VCaP (cell line): Measurements from ENCODE around the gene ROBO1.
A peak's percentile ranks its signal among the peaks of the same experiment; 100 is the strongest.

ENCODE experiments used
- H3K27ac ChIP-seq: fragments of 450-650 bp; 2 replicates; pipeline ENCODE4 v1.5.1; 2017
- TF ChIP-seq, protein P1 (sequence below): fragments of 450-650 bp; conservative IDR thresholded peaks from 2 replicates; pipeline ENCODE4 v1.5.1; 2017; ENCODE audit warnings: mild to moderate bottlenecking, moderate library complexity

The ROBO1 gene

DNA sequence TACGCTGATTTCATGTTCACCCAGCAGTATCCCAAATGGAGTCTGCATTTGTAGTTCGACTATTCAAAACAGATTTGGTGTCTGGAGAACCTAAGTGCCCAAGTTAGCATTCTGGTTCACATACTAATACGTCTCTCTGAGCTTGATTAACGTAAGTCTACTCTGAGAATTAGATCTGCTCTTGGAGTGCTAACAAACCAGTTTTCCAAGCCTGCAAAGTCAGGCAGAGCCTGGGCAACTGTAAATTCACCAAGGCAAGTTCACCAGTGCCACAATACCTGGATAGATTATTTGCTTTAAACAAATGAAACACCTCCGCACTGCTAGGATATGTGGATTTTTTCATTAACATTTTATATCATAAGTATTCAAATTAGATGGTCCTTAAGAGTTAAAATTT lies 912.6 kb downstream of the ROBO1 start:
- H3K27ac ChIP-seq, result peak overlapping the region; percentile 44

DNA sequence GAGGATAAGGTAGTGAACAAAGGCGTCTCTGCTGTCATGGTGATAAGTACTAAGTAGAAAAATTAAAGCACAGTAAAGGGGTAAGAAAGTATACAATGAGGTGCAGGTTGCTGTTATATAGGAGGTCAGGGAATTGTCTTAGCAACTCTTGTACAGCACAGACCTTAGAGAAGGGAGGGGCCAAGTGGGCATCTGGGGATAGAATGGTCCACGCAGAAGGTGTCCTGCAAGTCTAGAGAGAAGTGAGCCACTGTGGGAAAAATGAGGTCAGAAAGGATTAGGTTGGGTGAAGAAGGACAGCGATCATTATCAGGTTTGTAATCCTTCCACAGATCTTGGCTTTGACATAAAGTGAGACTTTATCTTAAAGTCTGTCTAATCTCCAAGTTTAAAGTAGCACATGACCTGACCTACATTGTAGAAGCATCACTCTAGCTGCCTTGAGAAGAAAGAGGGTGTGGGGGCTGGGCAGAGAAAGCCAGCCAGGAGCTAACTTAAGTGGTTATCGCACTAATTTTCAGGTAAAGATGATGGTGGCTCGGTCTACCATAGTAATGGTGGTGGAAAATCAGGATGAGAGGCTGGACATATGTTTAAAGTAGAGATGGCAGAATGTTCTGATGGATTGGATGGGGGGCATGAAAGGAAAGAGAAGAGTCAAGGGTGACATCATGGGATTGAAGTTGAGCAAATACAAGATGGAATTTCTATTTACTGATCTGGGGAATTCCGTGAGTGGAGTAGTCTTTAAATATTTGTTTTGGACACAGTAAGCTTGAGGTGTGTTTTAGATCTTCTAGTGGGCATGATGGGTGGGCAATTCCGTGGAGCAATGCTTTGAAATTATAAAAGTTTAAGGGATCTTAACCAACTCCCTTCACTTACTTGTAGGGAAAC lies 919.2 kb downstream of the ROBO1 start:
- no peak overlapping the region for H3K27ac ChIP-seq
- TF ChIP-seq, protein P1, sequence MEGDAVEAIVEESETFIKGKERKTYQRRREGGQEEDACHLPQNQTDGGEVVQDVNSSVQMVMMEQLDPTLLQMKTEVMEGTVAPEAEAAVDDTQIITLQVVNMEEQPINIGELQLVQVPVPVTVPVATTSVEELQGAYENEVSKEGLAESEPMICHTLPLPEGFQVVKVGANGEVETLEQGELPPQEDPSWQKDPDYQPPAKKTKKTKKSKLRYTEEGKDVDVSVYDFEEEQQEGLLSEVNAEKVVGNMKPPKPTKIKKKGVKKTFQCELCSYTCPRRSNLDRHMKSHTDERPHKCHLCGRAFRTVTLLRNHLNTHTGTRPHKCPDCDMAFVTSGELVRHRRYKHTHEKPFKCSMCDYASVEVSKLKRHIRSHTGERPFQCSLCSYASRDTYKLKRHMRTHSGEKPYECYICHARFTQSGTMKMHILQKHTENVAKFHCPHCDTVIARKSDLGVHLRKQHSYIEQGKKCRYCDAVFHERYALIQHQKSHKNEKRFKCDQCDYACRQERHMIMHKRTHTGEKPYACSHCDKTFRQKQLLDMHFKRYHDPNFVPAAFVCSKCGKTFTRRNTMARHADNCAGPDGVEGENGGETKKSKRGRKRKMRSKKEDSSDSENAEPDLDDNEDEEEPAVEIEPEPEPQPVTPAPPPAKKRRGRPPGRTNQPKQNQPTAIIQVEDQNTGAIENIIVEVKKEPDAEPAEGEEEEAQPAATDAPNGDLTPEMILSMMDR, result no peak

More for the DNA sequence above, 912.6 kb downstream of the ROBO1 start:
- TF ChIP-seq, protein P1, result no peak

DNA sequence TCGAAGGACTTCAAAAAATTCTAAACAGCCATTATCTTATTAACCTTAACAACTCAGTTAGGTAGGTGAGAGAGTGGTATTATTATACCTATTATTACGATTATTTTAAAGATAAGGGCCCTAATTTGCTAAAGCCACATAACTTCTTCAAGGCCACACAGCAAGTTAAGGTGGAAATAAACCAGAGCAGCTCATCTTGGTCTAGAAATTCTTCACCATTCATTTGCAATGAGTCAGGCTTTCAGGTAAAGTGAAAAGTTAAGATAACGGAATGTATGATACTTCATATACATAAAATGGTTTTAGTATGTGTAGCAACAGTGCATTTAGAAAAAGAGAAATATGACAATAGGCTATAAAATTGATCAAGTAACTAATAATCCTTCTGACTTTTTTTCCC lies 920.2 kb downstream of the ROBO1 start:
- TF ChIP-seq, protein P1, result no peak
- H3K27ac ChIP-seq, result no peak overlapping the region

DNA sequence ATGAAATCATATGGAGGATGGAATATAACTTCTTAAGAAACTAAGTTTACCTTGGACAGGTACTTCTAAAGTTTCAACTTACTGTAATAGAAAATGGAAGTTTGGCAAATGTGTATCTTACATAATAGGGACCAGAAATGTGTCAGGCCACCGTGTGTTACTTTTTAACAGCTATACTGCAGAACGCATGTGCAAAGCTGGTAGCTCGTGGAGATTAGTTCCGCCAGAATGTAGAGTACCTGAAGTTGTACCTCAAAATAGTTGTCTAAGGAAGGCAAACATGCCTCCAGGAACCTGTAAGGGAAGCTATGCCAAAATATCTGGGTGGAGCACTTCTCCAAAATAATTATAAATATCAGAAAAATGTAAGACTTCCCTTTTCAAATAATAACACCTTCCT lies 920.6 kb downstream of the ROBO1 start:
- TF ChIP-seq, protein P1, result no peak
- H3K27ac ChIP-seq, result no peak overlapping the region

DNA sequence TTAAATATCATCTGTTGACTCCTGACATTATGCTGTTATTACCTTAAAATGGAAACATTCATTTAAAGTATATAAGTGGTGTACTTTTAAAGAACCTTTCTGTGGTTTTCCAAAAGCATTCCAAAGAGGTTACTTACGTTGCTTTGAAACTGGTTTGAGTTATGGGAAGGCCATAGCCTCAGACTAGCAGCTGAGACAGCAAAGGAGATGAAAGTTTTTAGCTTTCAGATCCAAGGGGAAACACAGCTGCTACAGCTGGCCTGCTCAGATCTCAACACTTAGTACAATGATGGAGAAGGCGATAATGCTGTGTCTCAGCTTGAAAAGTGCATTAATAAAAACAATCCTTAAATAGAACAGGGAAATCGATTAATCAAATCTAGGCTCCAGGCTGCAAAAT lies 921.1 kb downstream of the ROBO1 start:
- TF ChIP-seq, protein P1, result no peak

DNA sequence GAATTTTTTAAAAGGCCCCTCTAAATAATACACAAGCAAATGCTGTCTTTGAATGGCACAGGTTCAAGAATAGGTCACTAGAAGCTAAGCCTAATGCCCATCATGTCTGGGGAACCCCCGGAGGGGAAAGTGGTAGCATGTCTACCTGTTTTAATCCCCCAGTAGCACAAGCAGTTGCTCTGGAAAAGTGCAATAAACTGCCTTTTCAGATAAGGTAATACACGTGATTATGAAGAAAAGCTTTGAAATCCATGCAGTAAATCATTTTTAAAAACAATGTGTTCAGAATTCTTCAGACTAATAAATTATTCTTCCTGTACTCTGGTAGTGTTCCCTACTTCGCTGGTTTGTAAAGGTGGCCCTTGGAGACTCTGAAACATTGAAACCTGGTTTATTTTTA lies 922.2 kb downstream of the ROBO1 start:
- TF ChIP-seq, protein P1, result no peak

More for the DNA sequence above, 921.1 kb downstream of the ROBO1 start:
- H3K27ac ChIP-seq, result no peak overlapping the region

DNA sequence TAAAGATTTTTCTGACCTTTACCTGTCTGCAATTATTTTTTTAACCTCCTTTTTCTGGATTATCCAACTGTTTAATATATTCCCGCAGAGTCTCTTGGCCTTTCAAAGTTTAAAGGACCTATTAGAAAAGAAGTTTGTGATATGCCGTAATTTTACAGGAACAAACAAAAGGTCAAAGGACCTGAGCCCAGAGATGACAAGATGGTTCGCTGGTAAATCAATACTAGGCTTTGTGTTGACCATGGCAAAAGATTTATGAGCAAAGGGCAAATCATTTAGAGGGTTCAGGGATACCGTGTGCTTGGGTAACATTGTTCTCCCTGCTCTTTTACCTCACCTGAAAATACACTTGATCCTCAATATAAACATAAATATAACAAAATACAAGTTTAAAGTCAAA lies 923.5 kb downstream of the ROBO1 start:
- H3K27ac ChIP-seq, result no peak overlapping the region
- TF ChIP-seq, protein P1, result no peak

More for the DNA sequence above, 922.2 kb downstream of the ROBO1 start:
- no peak overlapping the region for H3K27ac ChIP-seq
